ENCODE measurements around the gene FBLN2. TPM values are rescaled to one million over a fixed set of nuclear protein-coding genes. Genes with fewer than 3 reads are reported as not detected.
A peak's percentile ranks its signal among the peaks of the same experiment; 100 is the strongest.

The FBLN2 gene
- total RNA-seq, 4 donors from 2014 or later, result 130 to 244 (median 136) TPM

- no peak for DNase-seq (ENCODE audit: extremely low spot score)
- no peaks in the 10 kb centered on the region for H3K9me3 ChIP-seq
- no peak overlapping the region for H3K4me3 ChIP-seq
- H3K27me3 ChIP-seq, result peaks cover 0 to 11% (median 0%) of the 10 kb centered on the region in 4 donors
- TF ChIP-seq CTCF (IDR thresholded peaks at IDR 0.05) (no peak), POLR2AphosphoS5 (IDR thresholded peaks at IDR 0.05) (no peak), POLR2A (IDR thresholded peaks at IDR 0.05; ENCODE audit: low read depth) (no peak), EP300 (IDR thresholded peaks at IDR 0.05) (no peak)
- WGBS, result 67% methylated on average over 16 of the region's 20 CpGs
- intact Hi-C loops (cut with DNase I), result no loop called here
- peaks cover 25 to 29% (median 27%) of the 10 kb centered on the region in 4 donors for H3K4me1 ChIP-seq
- no peaks in the 10 kb centered on the region for H3K36me3 ChIP-seq
- H3K27ac ChIP-seq (replicated peaks in 1 of 4), result peak overlapping the region in 3 of 4 donors; percentile 3 to 45 (median 41)
These were observed 35.6 kb upstream of the FBLN2 start for GRCh38 chr3:13513051-13513912.

GRCh38 chr3:13513913-13514517 is 34.9 kb upstream of the FBLN2 start:
- Histone ChIP-seq H3K4me1 (peaks cover 32 to 35% (median 33%) of the 10 kb centered on the region in 4 donors), H3K36me3 (no peaks in the 10 kb centered on the region), H3K27me3 (peaks cover 0 to 17% (median 0%) of the 10 kb centered on the region in 4 donors), H3K9me3 (no peaks in the 10 kb centered on the region), H3K27ac (replicated peaks in 1 of 4) (peak overlapping the region in 3 of 4 donors; percentile 3 to 45 (median 41)), H3K4me3 (no peak overlapping the region)
- TF ChIP-seq POLR2A (IDR thresholded peaks at IDR 0.05; ENCODE audit: low read depth), result no peak
- WGBS, result 88% methylated on average over 6 of the region's 10 CpGs
- no peak for DNase-seq (ENCODE audit: extremely low spot score)
- intact Hi-C loops (cut with DNase I), result no loop called here

- WGBS, result 84% methylated on average over 6 of the region's 6 CpGs
These were observed 34.1 kb upstream of the FBLN2 start for GRCh38 chr3:13514639-13515435.

GRCh38 chr3:13515786-13516759 is 32.9 kb upstream of the FBLN2 start:
- no peaks in the 10 kb centered on the region for H3K36me3 ChIP-seq
- intact Hi-C loops (cut with DNase I), result no loop called here
- H3K4me3 ChIP-seq, result no peak overlapping the region
- no peak for TF ChIP-seq POLR2A (IDR thresholded peaks at IDR 0.05; ENCODE audit: low read depth)
- no peak for TF ChIP-seq CTCF (IDR thresholded peaks at IDR 0.05)
- no peak for TF ChIP-seq EP300 (IDR thresholded peaks at IDR 0.05)
- no peak for TF ChIP-seq POLR2AphosphoS5 (IDR thresholded peaks at IDR 0.05)
- H3K4me1 ChIP-seq, result peaks cover 34 to 42% (median 39%) of the 10 kb centered on the region in 4 donors
- no peak for DNase-seq (ENCODE audit: extremely low spot score)
- peak overlapping the region; percentile 62 to 72 (median 68) for H3K27ac ChIP-seq (replicated peaks in 1 of 4)
- peaks cover 0 to 17% (median 0%) of the 10 kb centered on the region in 4 donors for H3K27me3 ChIP-seq
- 69% methylated on average over 21 of the region's 26 CpGs for WGBS
- H3K9me3 ChIP-seq, result no peaks in the 10 kb centered on the region

More at GRCh38 chr3:13514639-13515435, 34.1 kb upstream of the FBLN2 start:
- no peaks in the 10 kb centered on the region for H3K9me3 ChIP-seq
- peak overlapping the region in 1 of 4 donors; percentile 45 for H3K27ac ChIP-seq (replicated peaks in 1 of 4)
- TF ChIP-seq CTCF (IDR thresholded peaks at IDR 0.05), result no peak
- no peak for TF ChIP-seq POLR2A (IDR thresholded peaks at IDR 0.05; ENCODE audit: low read depth)
- no peak for TF ChIP-seq POLR2AphosphoS5 (IDR thresholded peaks at IDR 0.05)
- no peak for TF ChIP-seq EP300 (IDR thresholded peaks at IDR 0.05)
- intact Hi-C loops (cut with DNase I), result no loop called here
- H3K36me3 ChIP-seq, result no peaks in the 10 kb centered on the region
- H3K27me3 ChIP-seq, result peaks cover 0 to 17% (median 0%) of the 10 kb centered on the region in 4 donors
- peaks cover 34 to 41% (median 39%) of the 10 kb centered on the region in 4 donors for H3K4me1 ChIP-seq
- no peak overlapping the region for H3K4me3 ChIP-seq
- DNase-seq (ENCODE audit: extremely low spot score), result no peak

All from esophagus muscularis mucosa (tissue), 4 donors.